ENCODE results near the gene CHD1L. TPM values are rescaled to one million over a fixed set of nuclear protein-coding genes. Genes with fewer than 3 reads are reported as not detected.

Gene CHD1L
- polyA plus RNA-seq, 3 donors = 13.1 to 23.0 (median 15.2) TPM

GRCh38 chr1:147207192-147207591 is 35.3 kb upstream of the CHD1L start:
- Histone ChIP-seq H3K9me3 (replicated peaks in 1 of 2; ENCODE audit: control insufficient read depth in 1 of 2, insufficient read depth in 1 of 2, low read length in 2 of 2) (no peaks in the 10 kb centered on the region), H3K4me3 (replicated peaks in 1 of 3; ENCODE audit: low read depth in 2 of 3, low read length in 3 of 3) (no peak overlapping the region), H4K20me1 (ENCODE audit: insufficient read depth, low read length) (no peaks in the 10 kb centered on the region), H2AFZ (ENCODE audit: insufficient read depth, low read depth, low read length, poor library complexity, severe bottlenecking) (no peak overlapping the region), H3K4me1 (ENCODE audit: control insufficient read depth in 1 of 2, insufficient read depth in 2 of 2, low read length in 2 of 2) (peaks cover 13 to 18% of the 10 kb centered on the region in 2 donors), H3K4me2 (replicated peaks; ENCODE audit: extremely low read depth, low read length, poor library complexity, severe bottlenecking) (no peak overlapping the region), H3K27me3 (ENCODE audit: control insufficient read depth in 2 of 2, insufficient read depth in 2 of 2, low read length in 2 of 2) (no peaks in the 10 kb centered on the region), H3K79me2 (ENCODE audit: insufficient read depth, low read length) (no peaks in the 10 kb centered on the region), H3K27ac (ENCODE audit: low read depth in 1 of 2, low read length in 2 of 2) (no peak overlapping the region), H3K36me3 (replicated peaks in 1 of 2; ENCODE audit: control insufficient read depth in 1 of 2, insufficient read depth in 2 of 2, low read length in 2 of 2) (peaks cover 21 to 44% of the 10 kb centered on the region in 2 donors), H3K9ac (ENCODE audit: insufficient read depth, low read length, poor library complexity, severe bottlenecking) (no peak overlapping the region)
- no peak overlapping the region for H3K4me3 Mint-ChIP-seq
- no peak for TF ChIP-seq CTCF (IDR thresholded peaks at IDR 0.05)
- peaks cover 0 to 3% (median 2%) of the 10 kb centered on the region in 7 donors for H3K9me3 Mint-ChIP-seq
- no peak for DNase-seq
- peaks cover 46 to 59% of the 10 kb centered on the region in 2 donors for H3K36me3 Mint-ChIP-seq
- WGBS (ENCODE audit: insufficient coverage) = no CpG with 5 or more reads among the region's 1 CpG
- H3K27me3 Mint-ChIP-seq (ENCODE audit: low read depth in 3 of 3) = no peaks in the 10 kb centered on the region
- H3K4me1 Mint-ChIP-seq = peaks cover 17% of the 10 kb centered on the region
- intact Hi-C loops (cut with micrococcal nuclease) = no loop called here
- H3K27ac Mint-ChIP-seq = no peak overlapping the region

DNA sequence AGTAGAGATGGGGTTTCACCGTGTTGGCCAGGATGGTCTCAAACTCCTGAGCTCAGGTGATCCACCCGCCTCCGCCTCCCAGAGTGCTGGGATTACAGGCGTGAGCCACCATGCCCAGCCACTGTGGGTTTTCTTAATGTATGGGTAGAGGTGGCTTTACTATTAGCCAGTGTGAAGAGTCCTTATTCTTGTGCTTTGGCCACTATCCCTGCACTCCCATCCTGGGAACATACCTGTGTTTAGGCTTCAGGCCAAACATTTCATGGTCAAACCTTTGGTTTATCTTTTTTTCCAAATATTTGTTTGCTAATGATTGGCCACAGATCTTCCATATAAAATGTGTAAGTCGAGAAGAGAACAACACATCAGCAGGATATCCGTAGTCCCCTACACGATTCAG is 33.9 kb upstream of the CHD1L start:
- no peaks in the 10 kb centered on the region for H4K20me1 ChIP-seq (ENCODE audit: insufficient read depth, low read length)
- H3K27me3 Mint-ChIP-seq (ENCODE audit: low read depth in 3 of 3) = no peaks in the 10 kb centered on the region
- no peak for DNase-seq
- H3K27ac Mint-ChIP-seq = no peak overlapping the region
- TF ChIP-seq CTCF (IDR thresholded peaks at IDR 0.05) = no peak
- H3K27me3 ChIP-seq (ENCODE audit: control insufficient read depth in 2 of 2, insufficient read depth in 2 of 2, low read length in 2 of 2) = no peaks in the 10 kb centered on the region
- H3K9me3 Mint-ChIP-seq = peaks cover 0 to 3% (median 2%) of the 10 kb centered on the region in 7 donors
- H3K4me3 Mint-ChIP-seq = no peak overlapping the region
- H3K4me1 ChIP-seq (ENCODE audit: control insufficient read depth in 1 of 2, insufficient read depth in 2 of 2, low read length in 2 of 2) = peaks cover 12 to 17% of the 10 kb centered on the region in 2 donors
- 100% methylated on average over 4 of the region's 7 CpGs for WGBS (ENCODE audit: insufficient coverage)
- peaks cover 56 to 64% of the 10 kb centered on the region in 2 donors for H3K36me3 Mint-ChIP-seq
- H3K79me2 ChIP-seq (ENCODE audit: insufficient read depth, low read length) = no peaks in the 10 kb centered on the region
- H3K27ac ChIP-seq (ENCODE audit: low read depth in 1 of 2, low read length in 2 of 2) = no peak overlapping the region
- peaks cover 32 to 59% of the 10 kb centered on the region in 2 donors for H3K36me3 ChIP-seq (replicated peaks in 1 of 2; ENCODE audit: control insufficient read depth in 1 of 2, insufficient read depth in 2 of 2, low read length in 2 of 2)
- intact Hi-C loops (cut with micrococcal nuclease) = no loop called here
- H3K9ac ChIP-seq (ENCODE audit: insufficient read depth, low read length, poor library complexity, severe bottlenecking) = no peak overlapping the region
- H3K4me2 ChIP-seq (replicated peaks; ENCODE audit: extremely low read depth, low read length, poor library complexity, severe bottlenecking) = no peak overlapping the region
- H3K4me3 ChIP-seq (replicated peaks in 1 of 3; ENCODE audit: low read depth in 2 of 3, low read length in 3 of 3) = no peak overlapping the region
- no peaks in the 10 kb centered on the region for H3K9me3 ChIP-seq (replicated peaks in 1 of 2; ENCODE audit: control insufficient read depth in 1 of 2, insufficient read depth in 1 of 2, low read length in 2 of 2)
- peaks cover 15% of the 10 kb centered on the region for H3K4me1 Mint-ChIP-seq
- no peak overlapping the region for H2AFZ ChIP-seq (ENCODE audit: insufficient read depth, low read depth, low read length, poor library complexity, severe bottlenecking)
